ENCODE results near the gene SPATS1.
"Not testable (repeated sequence)": the region's sequence is repeated elsewhere in the genome, so short reads cannot be mapped to it uniquely, and the experiment has no call there.

Gene SPATS1

DNA sequence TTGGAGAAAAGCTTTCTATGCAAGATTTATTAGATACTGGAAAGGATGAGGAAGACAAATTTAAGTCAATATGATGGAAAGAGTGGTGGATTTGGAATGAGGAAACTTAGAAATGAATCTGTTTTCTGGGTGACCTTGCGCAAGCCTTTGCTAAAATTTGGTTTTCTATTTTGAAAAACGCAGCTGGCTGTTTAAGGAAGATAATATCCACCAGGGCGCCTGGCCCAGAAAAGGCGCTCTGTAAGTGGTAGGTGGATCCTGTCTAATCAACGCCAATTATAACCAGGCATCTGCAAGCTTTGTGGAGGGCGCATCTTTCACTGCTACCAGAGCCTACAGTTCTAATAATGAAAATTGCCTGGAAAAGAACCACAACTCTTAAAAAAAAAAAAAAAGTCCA lies 398 bp upstream of the SPATS1 start:
- Histone ChIP-seq H3K36me3 (ENCODE audit: control insufficient read depth, insufficient read depth, low read length) (no peaks in the 10 kb centered on the region), H3K4me3 (ENCODE audit: extremely low read depth, insufficient read depth, low read length, poor library complexity, severe bottlenecking) (no peak overlapping the region), H3K27ac (ENCODE audit: low read depth, low read length, severe bottlenecking) (no peak overlapping the region), H3K4me1 (ENCODE audit: control insufficient read depth, insufficient read depth, low read length, poor library complexity, severe bottlenecking) (no peaks in the 10 kb centered on the region), H3K9me3 (ENCODE audit: control insufficient read depth, low read length) (no peaks in the 10 kb centered on the region)
- 88 to 97% methylated on average over 2 to 5 of the region's 6 CpGs for WGBS, 2 experiments (ENCODE audit: insufficient coverage in 2 of 2)

DNA sequence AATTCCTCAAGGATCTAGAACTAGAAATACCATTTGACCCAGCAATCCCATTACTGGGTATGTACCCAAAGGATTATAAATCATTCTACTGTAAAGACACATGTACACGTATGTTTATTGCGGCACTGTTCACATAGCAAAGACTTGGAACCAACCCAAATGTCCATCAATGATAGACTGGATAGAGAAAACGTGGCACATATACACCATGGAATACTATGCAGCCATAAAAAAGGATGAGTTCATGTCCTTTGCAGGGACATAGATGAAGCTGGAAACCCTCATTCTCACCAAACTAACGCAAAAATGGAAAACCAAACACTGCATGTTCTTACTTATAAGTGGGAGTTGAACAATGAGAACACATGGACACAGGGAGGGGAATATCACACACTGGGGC lies 4.4 kb downstream of the SPATS1 start:
- not testable (repeated sequence) for H3K4me1 ChIP-seq (ENCODE audit: control insufficient read depth, insufficient read depth, low read length, poor library complexity, severe bottlenecking); H3K36me3 ChIP-seq (ENCODE audit: control insufficient read depth, insufficient read depth, low read length); H3K9me3 ChIP-seq (ENCODE audit: control insufficient read depth, low read length); H3K27ac ChIP-seq (ENCODE audit: low read depth, low read length, severe bottlenecking); H3K4me3 ChIP-seq (ENCODE audit: extremely low read depth, insufficient read depth, low read length, poor library complexity, severe bottlenecking)
- 100% methylated on average over 2 of the region's 4 CpGs; no CpG with 5 or more reads in 1 of the 2 experiments for WGBS, 2 experiments (ENCODE audit: insufficient coverage in 2 of 2)

DNA sequence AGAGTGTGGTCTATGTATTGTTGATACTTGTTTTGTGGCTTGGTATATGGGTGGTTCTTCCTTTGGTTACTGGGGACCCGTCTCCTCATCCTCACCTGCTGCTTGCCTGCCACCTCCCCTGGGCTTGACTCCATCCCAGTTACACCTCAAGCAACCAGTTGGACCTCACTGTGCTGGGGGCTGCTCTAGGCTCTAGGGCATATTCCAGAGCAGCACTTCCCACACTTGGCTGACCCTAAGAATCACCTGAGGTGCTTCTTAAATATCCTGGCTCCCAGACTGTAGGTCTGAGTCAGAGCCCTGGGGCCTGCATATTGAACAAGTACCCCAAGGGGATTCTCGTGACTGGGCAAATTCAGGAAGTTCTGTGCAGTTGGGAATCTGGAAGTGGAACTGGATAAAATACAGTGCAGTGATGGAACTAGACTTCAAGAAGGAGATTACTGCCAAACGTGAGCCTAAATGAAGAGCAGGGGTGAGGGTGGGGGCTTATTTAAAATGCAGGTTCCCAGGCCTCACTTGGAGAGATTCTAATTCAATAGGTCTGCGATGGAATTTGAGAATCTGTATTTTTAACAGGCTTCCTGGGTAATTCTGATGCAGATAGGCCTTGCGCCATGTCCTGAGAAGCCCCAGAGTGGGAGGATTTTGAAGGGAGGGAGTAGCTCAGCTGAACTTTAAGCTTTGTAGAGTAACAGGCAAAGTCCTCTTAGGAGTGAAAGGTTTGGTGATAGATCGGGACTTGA lies 7.6 kb downstream of the SPATS1 start:
- Histone ChIP-seq H3K4me3 (ENCODE audit: extremely low read depth, insufficient read depth, low read length, poor library complexity, severe bottlenecking) (no peak overlapping the region), H3K36me3 (ENCODE audit: control insufficient read depth, insufficient read depth, low read length) (no peaks in the 10 kb centered on the region), H3K27ac (ENCODE audit: low read depth, low read length, severe bottlenecking) (no peak overlapping the region), H3K9me3 (ENCODE audit: control insufficient read depth, low read length) (no peaks in the 10 kb centered on the region), H3K4me1 (ENCODE audit: control insufficient read depth, insufficient read depth, low read length, poor library complexity, severe bottlenecking) (no peaks in the 10 kb centered on the region)
- WGBS, 2 experiments (ENCODE audit: insufficient coverage in 2 of 2), result 66 to 69% methylated on average over 5 to 6 of the region's 6 CpGs

DNA sequence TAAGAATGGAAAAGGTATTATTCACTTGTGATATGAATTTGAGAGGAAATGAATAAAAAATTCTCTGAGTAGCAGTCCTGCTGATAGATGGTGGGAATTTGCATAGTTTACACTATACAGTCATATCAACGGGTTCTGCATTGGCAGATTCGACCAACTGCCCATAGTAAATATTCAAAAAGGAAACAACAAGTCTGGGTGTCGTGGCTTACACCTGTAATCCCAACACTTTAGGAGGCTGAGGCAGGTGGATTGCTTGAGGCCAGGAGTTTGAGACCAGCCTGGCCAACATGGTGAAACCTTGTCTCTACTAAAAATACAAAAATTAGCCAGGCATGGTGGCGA lies 8.2 kb downstream of the SPATS1 start:
- WGBS, 2 experiments (ENCODE audit: insufficient coverage in 2 of 2), result 50 to 77% methylated on average over 1 to 2 of the region's 4 CpGs

DNA sequence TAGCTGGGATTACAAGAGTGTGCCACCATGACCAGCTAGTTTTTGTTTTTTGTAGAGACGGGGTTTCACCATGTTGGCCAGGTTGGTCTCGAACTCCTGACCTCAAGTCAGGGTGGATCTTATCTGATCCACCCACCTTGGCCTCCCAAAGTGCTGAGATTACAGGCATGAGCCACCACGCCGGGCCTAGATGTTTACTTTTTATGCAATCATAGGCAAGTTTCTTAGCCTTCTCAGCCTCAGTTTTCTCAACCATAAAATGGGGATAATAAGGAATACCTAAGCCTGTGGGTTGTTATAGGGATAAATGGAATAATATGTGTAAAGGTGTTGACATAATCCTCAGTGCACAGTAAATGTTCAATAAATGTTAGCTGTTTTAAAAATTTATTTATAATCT lies 9.8 kb downstream of the SPATS1 start:
- WGBS, 2 experiments (ENCODE audit: insufficient coverage in 2 of 2), result 87 to 93% methylated on average over 2 of the region's 4 CpGs

More for the DNA sequence above, 8.2 kb downstream of the SPATS1 start:
- not testable (repeated sequence) for H3K4me1 ChIP-seq (ENCODE audit: control insufficient read depth, insufficient read depth, low read length, poor library complexity, severe bottlenecking); H3K36me3 ChIP-seq (ENCODE audit: control insufficient read depth, insufficient read depth, low read length); H3K27ac ChIP-seq (ENCODE audit: low read depth, low read length, severe bottlenecking); H3K9me3 ChIP-seq (ENCODE audit: control insufficient read depth, low read length); H3K4me3 ChIP-seq (ENCODE audit: extremely low read depth, insufficient read depth, low read length, poor library complexity, severe bottlenecking)

DNA sequence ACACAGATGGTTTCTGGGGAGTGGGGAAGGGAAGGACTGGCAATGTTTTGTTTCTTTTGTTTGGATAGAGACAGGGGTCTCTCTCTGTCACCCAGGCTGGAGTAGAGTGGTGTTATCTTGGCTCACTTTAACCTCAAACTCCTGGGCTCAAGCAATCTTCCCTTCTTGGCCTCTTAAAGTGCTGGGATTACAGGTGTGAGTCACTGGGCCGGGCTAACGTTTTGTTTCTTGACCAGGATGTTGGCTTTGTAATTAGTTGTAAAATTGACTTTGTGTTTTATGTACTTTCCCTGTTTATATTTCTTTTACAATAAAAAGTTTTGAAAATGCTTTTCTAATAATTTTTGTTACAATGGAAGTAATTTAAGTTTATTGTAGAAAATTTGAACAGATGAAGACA lies 10.9 kb downstream of the SPATS1 start:
- Histone ChIP-seq H3K4me1 (ENCODE audit: control insufficient read depth, insufficient read depth, low read length, poor library complexity, severe bottlenecking) (no peaks in the 10 kb centered on the region), H3K36me3 (ENCODE audit: control insufficient read depth, insufficient read depth, low read length) (no peaks in the 10 kb centered on the region), H3K4me3 (ENCODE audit: extremely low read depth, insufficient read depth, low read length, poor library complexity, severe bottlenecking) (no peak overlapping the region), H3K9me3 (ENCODE audit: control insufficient read depth, low read length) (no peaks in the 10 kb centered on the region), H3K27ac (ENCODE audit: low read depth, low read length, severe bottlenecking) (no peak overlapping the region)
- no CpG with 5 or more reads among the region's 2 CpGs for WGBS, 2 experiments (ENCODE audit: insufficient coverage in 2 of 2)

More for the DNA sequence above, 9.8 kb downstream of the SPATS1 start:
- Histone ChIP-seq H3K4me3 (ENCODE audit: extremely low read depth, insufficient read depth, low read length, poor library complexity, severe bottlenecking) (no peak overlapping the region), H3K9me3 (ENCODE audit: control insufficient read depth, low read length) (no peaks in the 10 kb centered on the region), H3K36me3 (ENCODE audit: control insufficient read depth, insufficient read depth, low read length) (no peaks in the 10 kb centered on the region), H3K27ac (ENCODE audit: low read depth, low read length, severe bottlenecking) (no peak overlapping the region), H3K4me1 (ENCODE audit: control insufficient read depth, insufficient read depth, low read length, poor library complexity, severe bottlenecking) (no peaks in the 10 kb centered on the region)

DNA sequence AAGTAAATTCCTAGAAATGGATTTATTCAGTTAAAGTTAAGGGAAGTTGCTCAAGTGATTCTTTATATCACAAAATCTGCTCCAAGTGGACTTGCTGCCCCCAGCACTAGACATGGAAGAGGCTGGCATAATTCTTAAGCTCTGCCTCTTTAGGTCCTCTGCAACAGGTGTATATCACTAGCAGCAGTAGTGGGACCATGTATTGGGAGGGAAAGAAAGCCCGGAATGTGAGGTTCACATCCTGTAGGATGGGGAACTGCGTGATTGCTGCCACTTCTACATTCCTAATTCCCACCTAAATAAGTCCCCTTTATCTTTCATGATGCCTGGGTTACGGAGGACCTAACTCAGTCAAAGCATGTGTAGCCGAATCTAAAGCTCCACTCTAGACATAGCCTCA lies 13.2 kb downstream of the SPATS1 start:
- Histone ChIP-seq H3K9me3 (ENCODE audit: control insufficient read depth, low read length) (no peaks in the 10 kb centered on the region), H3K4me3 (ENCODE audit: extremely low read depth, insufficient read depth, low read length, poor library complexity, severe bottlenecking) (no peak overlapping the region), H3K36me3 (ENCODE audit: control insufficient read depth, insufficient read depth, low read length) (no peaks in the 10 kb centered on the region), H3K4me1 (ENCODE audit: control insufficient read depth, insufficient read depth, low read length, poor library complexity, severe bottlenecking) (no peaks in the 10 kb centered on the region), H3K27ac (ENCODE audit: low read depth, low read length, severe bottlenecking) (no peak overlapping the region)
- 80% methylated on average over 1 to 3 of the region's 4 CpGs for WGBS, 2 experiments (ENCODE audit: insufficient coverage in 2 of 2)

DNA sequence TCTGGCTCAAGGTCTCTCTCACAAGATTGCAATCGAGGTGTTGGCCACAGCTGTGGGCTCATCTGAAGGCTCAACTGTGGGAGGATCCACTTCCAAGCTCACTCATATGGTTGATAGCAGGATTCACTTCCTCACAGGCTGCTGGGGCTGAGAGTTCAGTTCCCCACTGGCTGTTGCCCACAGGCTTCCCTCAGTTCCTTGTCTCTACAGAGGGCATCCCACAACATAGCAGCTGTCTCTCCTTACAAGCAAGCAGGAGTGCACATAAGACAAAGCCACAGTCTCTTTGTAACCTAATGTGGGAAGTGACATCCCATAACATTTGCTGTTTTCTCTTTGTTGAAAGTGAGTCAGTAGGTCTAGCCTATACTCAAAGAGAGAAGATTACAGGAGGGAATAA lies 14.0 kb downstream of the SPATS1 start:
- WGBS, 2 experiments (ENCODE audit: insufficient coverage in 2 of 2), result 67 to 82% methylated on average over 1 of the region's 1 CpG
- Histone ChIP-seq H3K4me3 (ENCODE audit: extremely low read depth, insufficient read depth, low read length, poor library complexity, severe bottlenecking) (no peak overlapping the region), H3K27ac (ENCODE audit: low read depth, low read length, severe bottlenecking) (no peak overlapping the region), H3K9me3 (ENCODE audit: control insufficient read depth, low read length) (no peaks in the 10 kb centered on the region), H3K36me3 (ENCODE audit: control insufficient read depth, insufficient read depth, low read length) (no peaks in the 10 kb centered on the region), H3K4me1 (ENCODE audit: control insufficient read depth, insufficient read depth, low read length, poor library complexity, severe bottlenecking) (no peaks in the 10 kb centered on the region)

DNA sequence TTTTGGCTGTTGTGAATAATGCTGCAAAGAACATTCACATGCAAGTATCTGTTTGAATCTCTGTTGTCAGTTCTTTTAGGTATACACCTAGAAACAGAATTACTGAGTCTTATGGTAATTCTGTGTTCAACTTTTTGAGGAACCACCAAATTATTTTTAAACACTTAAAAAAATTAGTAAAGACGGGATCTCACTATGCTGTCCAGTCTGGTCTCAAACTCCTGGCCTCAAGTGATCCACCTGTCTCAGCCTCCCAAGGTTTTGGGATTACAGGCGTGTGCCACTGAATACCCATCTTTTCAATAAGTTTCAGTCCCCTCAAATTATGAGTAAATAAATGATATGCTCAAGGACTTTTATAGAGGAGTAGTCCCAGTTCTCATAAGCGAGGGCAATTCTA lies 17.5 kb downstream of the SPATS1 start:
- Histone ChIP-seq H3K36me3 (ENCODE audit: control insufficient read depth, insufficient read depth, low read length) (no peaks in the 10 kb centered on the region), H3K27ac (ENCODE audit: low read depth, low read length, severe bottlenecking) (no peak overlapping the region), H3K9me3 (ENCODE audit: control insufficient read depth, low read length) (no peaks in the 10 kb centered on the region), H3K4me3 (ENCODE audit: extremely low read depth, insufficient read depth, low read length, poor library complexity, severe bottlenecking) (no peak overlapping the region), H3K4me1 (ENCODE audit: control insufficient read depth, insufficient read depth, low read length, poor library complexity, severe bottlenecking) (no peaks in the 10 kb centered on the region)
- WGBS, 2 experiments (ENCODE audit: insufficient coverage in 2 of 2), result 83 to 91% methylated on average over 1 to 2 of the region's 3 CpGs

DNA sequence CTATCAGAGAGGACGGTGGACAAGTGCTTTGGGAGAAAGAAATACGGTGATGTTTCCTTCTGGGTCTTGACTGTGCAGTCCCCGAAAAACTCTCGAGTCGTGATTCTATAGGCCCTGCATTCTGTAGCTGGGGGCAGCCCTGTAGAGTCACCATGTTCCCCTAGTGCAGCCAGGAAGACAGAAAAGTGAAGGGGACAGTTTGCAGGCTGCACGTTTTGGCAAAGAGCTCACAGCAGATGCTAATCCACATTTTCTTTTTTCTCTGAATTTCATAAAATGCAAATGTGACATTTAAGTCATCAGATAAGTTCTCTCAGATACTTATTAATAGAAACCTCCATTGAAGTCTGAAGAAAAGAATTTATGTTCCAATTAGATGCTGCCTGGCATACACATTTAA lies 19.5 kb downstream of the SPATS1 start:
- Histone ChIP-seq H3K9me3 (ENCODE audit: control insufficient read depth, low read length) (no peaks in the 10 kb centered on the region), H3K4me3 (ENCODE audit: extremely low read depth, insufficient read depth, low read length, poor library complexity, severe bottlenecking) (no peak overlapping the region), H3K27ac (ENCODE audit: low read depth, low read length, severe bottlenecking) (no peak overlapping the region), H3K36me3 (ENCODE audit: control insufficient read depth, insufficient read depth, low read length) (no peaks in the 10 kb centered on the region), H3K4me1 (ENCODE audit: control insufficient read depth, insufficient read depth, low read length, poor library complexity, severe bottlenecking) (no peaks in the 10 kb centered on the region)
- WGBS, 2 experiments (ENCODE audit: insufficient coverage in 2 of 2), result 81 to 84% methylated on average over 5 to 6 of the region's 6 CpGs

DNA sequence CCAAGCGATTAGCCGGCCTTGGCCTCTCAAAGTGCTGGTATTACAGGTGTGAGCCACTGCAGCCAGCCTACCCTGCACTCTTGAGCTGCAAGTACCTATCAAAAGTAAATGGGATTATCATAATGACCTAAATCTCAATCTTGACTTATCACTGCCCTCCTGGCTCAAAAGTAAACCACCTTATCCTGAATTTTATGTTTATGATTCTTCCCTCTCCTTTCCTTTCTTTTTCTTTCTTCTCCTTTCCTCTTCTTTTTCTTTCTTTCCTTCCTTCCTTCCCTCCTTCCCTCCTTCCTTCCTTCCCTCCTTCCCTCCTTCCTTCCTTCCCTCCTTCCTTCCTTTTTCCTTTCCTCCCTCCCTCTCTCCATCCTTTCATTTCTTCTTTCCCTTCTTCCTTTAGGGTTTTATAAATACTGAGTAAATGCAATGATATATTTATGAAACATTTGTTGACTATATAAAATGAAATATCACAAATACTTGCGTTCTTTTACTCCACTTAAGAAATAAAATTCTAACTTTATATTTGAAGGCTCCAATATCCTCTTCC lies 21.0 kb downstream of the SPATS1 start:
- H3K27ac ChIP-seq (ENCODE audit: low read depth, low read length, severe bottlenecking), result no peak overlapping the region
- 93 to 94% methylated on average over 2 to 3 of the region's 3 CpGs for WGBS, 2 experiments (ENCODE audit: insufficient coverage in 2 of 2)
- no peaks in the 10 kb centered on the region for H3K9me3 ChIP-seq (ENCODE audit: control insufficient read depth, low read length)
- H3K4me1 ChIP-seq (ENCODE audit: control insufficient read depth, insufficient read depth, low read length, poor library complexity, severe bottlenecking), result no peaks in the 10 kb centered on the region
- H3K4me3 ChIP-seq (ENCODE audit: extremely low read depth, insufficient read depth, low read length, poor library complexity, severe bottlenecking), result no peak overlapping the region
- no peaks in the 10 kb centered on the region for H3K36me3 ChIP-seq (ENCODE audit: control insufficient read depth, insufficient read depth, low read length)

Measured in mesodermal cell (in vitro differentiated cells).